WTC11 (cell line): ENCODE data around the gene LRRC61.

Experiments
- AFF4 ChIP-seq: sonication (generic); formaldehyde crosslinking; IDR thresholded peaks from 2 replicates; pipeline ENCODE4 v1.8.1; 2023; ENCODE audit warnings: mild to moderate bottlenecking, missing genetic modification reagents, borderline replicate concordance
- ATF1 ChIP-seq: sonication (generic); formaldehyde crosslinking; IDR thresholded peaks from 2 replicates; pipeline ENCODE4 v1.8.1; 2023; ENCODE audit warnings: mild to moderate bottlenecking, moderate library complexity, missing genetic modification reagents
- CTCF ChIP-seq: fragments of 200-600 bp; IDR thresholded peaks from 2 replicates; pipeline ENCODE4 v1.8.0; 2022; ENCODE audit warnings: antibody characterized with exemption
- E2F1 ChIP-seq: sonication (generic); formaldehyde crosslinking; IDR thresholded peaks from 2 replicates; pipeline ENCODE4 v1.8.0; 2022; ENCODE audit warnings: mild to moderate bottlenecking, missing genetic modification reagents
- ESRRA ChIP-seq: sonication (generic); formaldehyde crosslinking; IDR thresholded peaks from 2 replicates; pipeline ENCODE4 v1.8.1; 2022; ENCODE audit warnings: mild to moderate bottlenecking, missing genetic modification reagents, borderline replicate concordance
- ETV6 ChIP-seq: sonication (generic); formaldehyde crosslinking; IDR thresholded peaks from 2 replicates; pipeline ENCODE4 v1.8.1; 2022; ENCODE audit warnings: mild to moderate bottlenecking, missing genetic modification reagents
- FOXJ3 ChIP-seq: sonication (generic); formaldehyde crosslinking; IDR thresholded peaks from 2 replicates; pipeline ENCODE4 v1.9.0; 2021; ENCODE audit warnings: missing genetic modification reagents, mild to moderate bottlenecking, borderline replicate concordance
- FOXP1 ChIP-seq: sonication (generic); formaldehyde crosslinking; IDR thresholded peaks from 2 replicates; pipeline ENCODE4 v1.8.0; 2022; ENCODE audit warnings: missing genetic modification reagents, mild to moderate bottlenecking, moderate library complexity, borderline replicate concordance
- JUN ChIP-seq: sonication (generic); formaldehyde crosslinking; IDR thresholded peaks from 2 replicates; pipeline ENCODE4 v1.8.0; 2023; ENCODE audit warnings: mild to moderate bottlenecking, missing genetic modification reagents
- NR1H2 ChIP-seq: sonication (generic); formaldehyde crosslinking; IDR thresholded peaks from 2 replicates; pipeline ENCODE4 v1.9.0; 2021; ENCODE audit warnings: mild to moderate bottlenecking, moderate library complexity, missing genetic modification reagents
- USF2 ChIP-seq: sonication (generic); formaldehyde crosslinking; IDR thresholded peaks from 2 replicates; pipeline ENCODE4 v1.8.1; 2023; ENCODE audit warnings: mild to moderate bottlenecking, missing genetic modification reagents, moderate library complexity
- ZNF121 ChIP-seq: sonication (generic); formaldehyde crosslinking; IDR thresholded peaks from 2 replicates; pipeline ENCODE4 v1.8.0; 2023; ENCODE audit warnings: missing genetic modification reagents

GRCh38 chr7:150322114-150322832, 882 bp upstream of the LRRC61 start:
- TF ChIP-seq ETV6 (CRISPR knock-in tag) (no peak), CTCF (no peak), USF2 (CRISPR knock-in tag) (no peak), FOXP1 (no peak), JUN (no peak), E2F1 (CRISPR knock-in tag) (no peak), ZNF121 (CRISPR knock-in tag) (no peak), NR1H2 (no peak), ESRRA (CRISPR knock-in tag) (no peak), AFF4 (CRISPR knock-in tag) (no peak), ATF1 (CRISPR knock-in tag) (no peak), FOXJ3 (CRISPR knock-in tag) (no peak)
